Lung (tissue), 12 donors: Measurements from ENCODE around the gene TRAT1. TPM values are rescaled to one million over a fixed set of nuclear protein-coding genes. Genes with fewer than 3 reads are reported as not detected.
A peak's percentile ranks its signal among the peaks of the same experiment; 100 is the strongest.
"Not testable (repeated sequence)": the region's sequence is repeated elsewhere in the genome, so short reads cannot be mapped to it uniquely, and the experiment has no call there.

Experiments used
- ATAC-seq: fragments of 200-7000 bp; cut with Tn5 transposase; one replicate; pipeline ENCODE4 v1.9.1; 2020; ENCODE audit warnings: moderate number of reproducible peaks; ENCODE audit not compliant: insufficient read depth, low FRiP score
- DNase-seq, 3 donors: peaks; one replicate each; pipeline ENCODE4 v3.0.0-alpha.2; 2013 to 2017
- H3K27ac ChIP-seq, 2 donors: one replicate each; pipeline ENCODE4 v1.5.1; 2013; ENCODE audit warnings: mild to moderate bottlenecking in 2 of 2, moderate library complexity in 2 of 2, control low read depth in 1 of 2, inconsistent platforms in 1 of 2, low read depth in 1 of 2, low read length in 1 of 2
- H3K27me3 ChIP-seq, 3 donors: one replicate each; pipeline ENCODE4 v1.5.1; 2013; ENCODE audit warnings: low read length in 2 of 3; ENCODE audit not compliant: control insufficient read depth in 3 of 3, insufficient read depth in 3 of 3
- H3K36me3 ChIP-seq, 4 donors: one replicate each; pipeline ENCODE4 v1.5.1; 2013; ENCODE audit warnings: low read length in 4 of 4, mild to moderate bottlenecking in 1 of 4, moderate library complexity in 1 of 4; ENCODE audit not compliant: control insufficient read depth in 4 of 4, insufficient read depth in 4 of 4
- H3K4me1 ChIP-seq, 5 donors: one replicate each; pipeline ENCODE4 v1.5.1; 2013; ENCODE audit warnings: low read length in 5 of 5, mild to moderate bottlenecking in 2 of 5, moderate library complexity in 1 of 5; ENCODE audit not compliant: control insufficient read depth in 5 of 5, insufficient read depth in 5 of 5
- H3K4me3 ChIP-seq: one replicate; pipeline ENCODE4 v1.5.1; 2013; ENCODE audit warnings: mild to moderate bottlenecking, control low read depth, moderate library complexity
- H3K9ac ChIP-seq, 2 donors: one replicate each; pipeline ENCODE4 v1.5.1; 2013; ENCODE audit warnings: low read length in 2 of 2, control low read depth in 1 of 2; ENCODE audit not compliant: insufficient read depth in 1 of 2
- H3K9me3 ChIP-seq, 4 donors: one replicate each; pipeline ENCODE4 v1.5.1; 2013; ENCODE audit warnings: low read length in 3 of 4, mild to moderate bottlenecking in 1 of 4, moderate library complexity in 1 of 4; ENCODE audit not compliant: control insufficient read depth in 4 of 4, insufficient read depth in 3 of 4
- CTCF ChIP-seq: IDR thresholded peaks from 2 replicates; pipeline ENCODE4 v1.5.1; 2012; ENCODE audit warnings: mild to moderate bottlenecking; ENCODE audit errors: control extremely low read depth, extremely low read depth
- WGBS, 2 donors: extraction: QIAGEN DNeasy Blood & Tissue Kit; methylation state at CpG; one replicate each; pipeline ENCODE4 v1.1.7; 2013; 5-methylcytosine and 5-hydroxymethylcytosine counted together
- polyA plus RNA-seq, 2 donors: library from polyadenylated mRNA; stranded (reverse); fragments of 200-250 nt; gene quantifications; one replicate each; pipeline ENCODE4 v1.2.1, GENCODE V29; 2013
- total RNA-seq, 2 donors: library from RNA; depleted of rRNA in 1 of 2; stranded (reverse); fragments of >200 nt in 1 of 2; gene quantifications; one replicate each; pipeline ENCODE4 v1.2.1, GENCODE V29; 2014 to 2021
- donor health status: control.
- donor health status: control.
- donor health status: Bipolar disorder and iron deficiency.
- donor health status: healthy.
- donor health status: DM: yes; HTN: yes; CAD: no.

Gene TRAT1
- total and polyA plus RNA-seq, 4 donors, result 0.22 to 2.4 (median 0.46) TPM

- Histone ChIP-seq H3K9me3 (peaks cover 0 to 4% (median 0%) of the 10 kb centered on the region in 4 donors), H3K4me3 (no peak overlapping the region), H3K36me3 (no peaks in the 10 kb centered on the region), H3K9ac (no peak overlapping the region), H3K27ac (no peak overlapping the region), H3K4me1 (no peaks in the 10 kb centered on the region), H3K27me3 (no peaks in the 10 kb centered on the region)
- ATAC-seq (peak; percentile 19), DNase-seq (peak in 1 of 3 donors; percentile 2)
- no peak for TF ChIP-seq CTCF
- 58 to 65% methylated on average over 4 of the region's 4 CpGs for WGBS, 2 donors
Measured at GRCh38 chr3:108806316-108806715, 16.3 kb upstream of the TRAT1 start.

DNA sequence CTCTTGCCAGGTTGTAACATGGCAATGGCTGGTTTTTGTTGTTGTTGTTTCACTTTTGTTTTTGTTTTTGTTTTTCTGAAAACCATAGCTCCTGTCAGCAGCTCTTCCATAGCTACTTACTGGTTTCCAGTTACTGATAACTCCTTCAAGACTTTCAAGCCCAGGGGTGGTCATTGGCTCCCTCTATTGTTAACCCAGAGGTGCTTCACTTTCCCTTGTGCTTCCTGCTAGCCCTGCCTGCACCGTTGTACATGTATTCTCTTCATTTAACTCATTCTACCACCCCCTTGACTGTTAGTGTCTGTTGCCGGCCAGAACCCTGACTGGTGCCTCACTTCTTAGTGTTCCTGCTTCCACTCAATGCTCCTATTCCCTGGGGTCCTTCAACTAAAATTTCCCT is 4.2 kb upstream of the TRAT1 start:
- Histone ChIP-seq H3K27ac (no peak overlapping the region), H3K36me3 (no peaks in the 10 kb centered on the region), H3K4me1 (no peaks in the 10 kb centered on the region), H3K27me3 (no peaks in the 10 kb centered on the region), H3K9ac (no peak overlapping the region), H3K9me3 (no peaks in the 10 kb centered on the region), H3K4me3 (no peak overlapping the region)
- no peak for TF ChIP-seq CTCF
- DNase-seq, result no peak
- 27 to 31% methylated on average over 2 of the region's 2 CpGs for WGBS, 2 donors
- no peak for ATAC-seq

DNA sequence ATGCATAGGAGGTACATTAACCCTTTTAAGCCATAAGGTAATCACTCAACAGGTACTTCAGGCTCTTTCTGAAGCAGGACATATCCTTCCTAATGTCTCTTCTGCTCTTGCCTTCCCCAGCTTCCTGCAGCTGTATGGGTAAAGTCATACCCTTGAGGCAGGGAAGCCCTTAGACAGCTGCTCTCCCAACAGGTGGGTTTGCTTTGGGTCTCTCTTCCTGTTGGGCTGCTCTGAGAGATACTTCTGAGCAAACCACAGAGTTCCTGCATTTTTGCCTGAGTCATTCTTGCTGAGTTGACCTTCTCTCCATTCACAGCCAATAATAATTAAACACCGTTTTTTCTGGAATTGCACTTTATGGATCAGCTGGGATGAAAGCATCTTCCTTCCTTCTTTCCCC is 2.0 kb upstream of the TRAT1 start:
- no peak overlapping the region for H3K27ac ChIP-seq
- no peak overlapping the region for H3K4me3 ChIP-seq
- TF ChIP-seq CTCF, result no peak
- H3K36me3 ChIP-seq, result no peaks in the 10 kb centered on the region
- WGBS, 2 donors, result 83 to 85% methylated on average over 1 of the region's 1 CpG
- no peaks in the 10 kb centered on the region for H3K4me1 ChIP-seq
- H3K9ac ChIP-seq, result no peak overlapping the region
- no peaks in the 10 kb centered on the region for H3K9me3 ChIP-seq
- ATAC-seq, result no peak
- H3K27me3 ChIP-seq, result no peaks in the 10 kb centered on the region
- no peak for DNase-seq

DNA sequence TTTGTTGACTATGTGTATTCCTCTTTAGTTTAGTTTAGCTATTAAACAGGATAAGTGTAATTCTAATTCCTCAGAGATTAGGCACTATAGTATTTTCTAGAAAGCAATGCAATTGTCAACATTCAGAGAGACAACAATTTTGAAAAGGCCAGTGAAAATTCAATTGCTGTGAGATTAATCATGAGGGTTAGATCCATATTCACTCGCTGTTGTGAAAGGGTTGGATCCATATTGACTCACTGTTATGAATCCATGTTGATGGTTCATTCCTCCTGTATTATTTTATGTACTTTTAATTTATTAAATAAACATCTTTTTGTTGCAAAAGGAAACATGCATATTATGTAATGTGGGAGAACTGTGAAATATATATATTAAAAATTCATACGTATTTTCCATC is 641 bp downstream of the TRAT1 start:
- Histone ChIP-seq H3K4me3 (no peak overlapping the region), H3K9ac (no peak overlapping the region), H3K27ac (no peak overlapping the region), H3K9me3 (no peaks in the 10 kb centered on the region), H3K27me3 (no peaks in the 10 kb centered on the region), H3K36me3 (no peaks in the 10 kb centered on the region), H3K4me1 (no peaks in the 10 kb centered on the region)
- ATAC-seq, result no peak
- 84 to 89% methylated on average over 2 of the region's 2 CpGs for WGBS, 2 donors
- TF ChIP-seq CTCF, result no peak
- no peak for DNase-seq

- not testable (repeated sequence) for ATAC-seq, H3K4me1 ChIP-seq, H3K36me3 ChIP-seq, H3K27ac ChIP-seq, DNase-seq, H3K4me3 ChIP-seq, H3K9ac ChIP-seq, H3K9me3 ChIP-seq, H3K27me3 ChIP-seq
- WGBS, 2 donors, result 83 to 89% methylated on average over 10 of the region's 10 CpGs
Measured at GRCh38 chr3:108823803-108824202, 1.2 kb downstream of the TRAT1 start.
